DOHH2 (cell line): Measurements from ENCODE around the gene PREX1.

Experiments used
- H3F3A ChIP-seq: fragments of 200-600 bp; sonication (generic), shearing (Covaris generic); 2 replicates; pipeline ENCODE4 v1.6.0; 2016; ENCODE audit warnings: antibody characterized with exemption, mild to moderate bottlenecking; ENCODE audit not compliant: control insufficient read depth, insufficient read depth
- H3K27ac ChIP-seq: fragments of 200-600 bp; sonication (generic); 2 replicates; pipeline ENCODE4 v1.5.1; 2014; ENCODE audit warnings: low read depth, mild to moderate bottlenecking, low read length, moderate library complexity
- H3K27me3 ChIP-seq: fragments of 200-600 bp; sonication (generic); 2 replicates; pipeline ENCODE4 v1.6.1; 2014; ENCODE audit warnings: mild to moderate bottlenecking, low read length, mixed read lengths; ENCODE audit not compliant: control insufficient read depth
- H3K36me3 ChIP-seq: fragments of 200-600 bp; sonication (generic); 2 replicates; pipeline ENCODE4 v1.6.1; 2014; ENCODE audit warnings: mild to moderate bottlenecking, low read length, moderate library complexity, mixed read lengths; ENCODE audit not compliant: control insufficient read depth
- H3K4me1 ChIP-seq: fragments of 200-600 bp; sonication (generic); 2 replicates; pipeline ENCODE4 v1.6.1; 2014; ENCODE audit warnings: mild to moderate bottlenecking, low read length, mixed read lengths; ENCODE audit not compliant: control insufficient read depth
- H3K4me2 ChIP-seq: fragments of 200-600 bp; sonication (generic); 2 replicates; pipeline ENCODE4 v1.6.0; 2014; ENCODE audit warnings: mild to moderate bottlenecking, low read length, moderate library complexity
- H3K4me3 ChIP-seq: fragments of 200-600 bp; sonication (generic); 2 replicates; pipeline ENCODE4 v1.5.1; 2014; ENCODE audit warnings: mild to moderate bottlenecking, low read length, mixed read lengths
- H3K79me2 ChIP-seq: fragments of 200-600 bp; sonication (generic); 2 replicates; pipeline ENCODE4 v1.6.1; 2014; ENCODE audit warnings: mild to moderate bottlenecking, low read length, mixed read lengths; ENCODE audit not compliant: control insufficient read depth
- H3K9me2 ChIP-seq: fragments of 200-600 bp; sonication (generic); replicated peaks from 2 replicates; pipeline ENCODE4 v1.6.1; 2014; ENCODE audit warnings: mild to moderate bottlenecking, low read length, mixed read lengths; ENCODE audit not compliant: control insufficient read depth
- H3K9me3 ChIP-seq: fragments of 200-600 bp; sonication (generic); 2 replicates; pipeline ENCODE4 v1.6.1; 2014; ENCODE audit warnings: antibody characterized with exemption, low read length, mixed read lengths; ENCODE audit not compliant: control insufficient read depth, insufficient read depth
- H4K20me1 ChIP-seq: fragments of 200-600 bp; sonication (generic); 2 replicates; pipeline ENCODE4 v1.6.0; 2014; ENCODE audit warnings: low read depth, mild to moderate bottlenecking, antibody characterized with exemption, low read length, moderate library complexity; ENCODE audit not compliant: control insufficient read depth, insufficient read depth
- CTCF ChIP-seq: fragments of 200-600 bp; sonication (generic); IDR thresholded peaks from one replicate; pipeline ENCODE4 v1.5.1; 2014; ENCODE audit warnings: antibody characterized with exemption, mild to moderate bottlenecking, low read depth, low read length; ENCODE audit not compliant: poor library complexity, severe bottlenecking
- EZH2phosphoT487 ChIP-seq: fragments of 200-600 bp; sonication (generic); IDR thresholded peaks from 2 replicates; pipeline ENCODE4 v1.6.1; 2017; ENCODE audit warnings: borderline replicate concordance, mild to moderate bottlenecking, antibody characterized with exemption, low read length, moderate library complexity, mixed read lengths

The PREX1 gene

GRCh38 chr20:48858075-48858790 is 30.4 kb upstream of the PREX1 start:
- Histone ChIP-seq H3K36me3 (no peaks in the 10 kb centered on the region), H3K4me2 (no peak overlapping the region), H3K4me1 (peaks cover 29% of the 10 kb centered on the region), H4K20me1 (no peaks in the 10 kb centered on the region; the same call in 1 of the 2 replicates), H3F3A (no peaks in the 10 kb centered on the region), H3K9me2 (no peaks in the 10 kb centered on the region), H3K27ac (no peak overlapping the region), H3K27me3 (no peaks in the 10 kb centered on the region), H3K9me3 (no peaks in the 10 kb centered on the region), H3K4me3 (no peak overlapping the region), H3K79me2 (no peaks in the 10 kb centered on the region)
- TF ChIP-seq CTCF (no peak), EZH2phosphoT487 (no peak)

GRCh38 chr20:48856130-48856529 is 28.3 kb upstream of the PREX1 start:
- TF ChIP-seq EZH2phosphoT487, result no peak
- TF ChIP-seq CTCF, result no peak
- H3K79me2 ChIP-seq, result no peaks in the 10 kb centered on the region
- no peak overlapping the region for H3K27ac ChIP-seq
- H3K9me3 ChIP-seq, result no peaks in the 10 kb centered on the region
- H3K4me2 ChIP-seq, result no peak overlapping the region
- H3K4me1 ChIP-seq, result peaks cover 16% of the 10 kb centered on the region
- no peaks in the 10 kb centered on the region for H3F3A ChIP-seq
- H3K9me2 ChIP-seq, result no peaks in the 10 kb centered on the region
- H3K27me3 ChIP-seq, result no peaks in the 10 kb centered on the region
- no peak overlapping the region for H3K4me3 ChIP-seq
- no peaks in the 10 kb centered on the region for H3K36me3 ChIP-seq
- no peaks in the 10 kb centered on the region; the same call in 1 of the 2 replicates for H4K20me1 ChIP-seq

GRCh38 chr20:48855046-48855445 is 27.2 kb upstream of the PREX1 start:
- Histone ChIP-seq H3K4me2 (no peak overlapping the region), H3K4me1 (peaks cover 11% of the 10 kb centered on the region), H3K27me3 (0 out of 2 replicates have a peak, but pooled peaks cover 3% of the 10 kb centered on the region)

More at GRCh38 chr20:48855046-48855445, 27.2 kb upstream of the PREX1 start:
- Histone ChIP-seq H3F3A (no peaks in the 10 kb centered on the region), H3K9me2 (no peaks in the 10 kb centered on the region), H3K4me3 (no peak overlapping the region), H3K9me3 (no peaks in the 10 kb centered on the region), H3K27ac (no peak overlapping the region), H3K79me2 (no peaks in the 10 kb centered on the region), H3K36me3 (no peaks in the 10 kb centered on the region), H4K20me1 (no peaks in the 10 kb centered on the region; the same call in 1 of the 2 replicates)
- TF ChIP-seq CTCF (no peak), EZH2phosphoT487 (no peak)
